ENCODE data around the gene ADAMTS15.

DNA sequence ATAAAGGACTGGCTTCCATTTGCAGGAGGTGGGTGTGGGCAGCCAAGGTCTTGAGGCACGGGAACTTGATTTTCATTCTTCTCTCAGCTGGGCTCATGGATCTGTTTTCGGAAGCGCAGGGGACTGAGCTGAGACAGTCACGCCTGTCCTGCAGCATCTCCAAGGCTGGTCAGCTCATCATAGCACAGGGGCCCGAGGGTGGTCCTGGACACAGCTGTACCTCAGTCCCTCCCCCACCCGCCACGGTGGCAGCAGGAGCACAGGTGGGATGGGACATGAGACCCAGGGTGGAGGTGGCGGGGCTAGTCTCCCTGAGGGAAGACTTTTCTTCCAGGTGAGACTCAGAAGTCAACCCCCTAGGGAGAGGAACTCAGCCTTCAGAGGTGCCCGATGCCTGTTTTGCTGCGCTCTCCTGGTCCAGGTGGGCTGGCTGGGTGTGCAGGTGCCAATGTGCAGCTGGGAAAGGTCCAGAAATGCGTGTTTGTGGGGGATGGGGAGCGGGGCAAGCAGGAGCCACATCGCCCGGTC is 23.8 kb upstream of the ADAMTS15 start:
- TF ChIP-seq POLR2A (IDR thresholded peaks at IDR 0.05) (no peak), POLR2AphosphoS5 (IDR thresholded peaks at IDR 0.05) (no peak), EP300 (IDR thresholded peaks at IDR 0.05; ENCODE audit: low read depth) (no peak)
- TF ChIP-seq, protein P1, sequence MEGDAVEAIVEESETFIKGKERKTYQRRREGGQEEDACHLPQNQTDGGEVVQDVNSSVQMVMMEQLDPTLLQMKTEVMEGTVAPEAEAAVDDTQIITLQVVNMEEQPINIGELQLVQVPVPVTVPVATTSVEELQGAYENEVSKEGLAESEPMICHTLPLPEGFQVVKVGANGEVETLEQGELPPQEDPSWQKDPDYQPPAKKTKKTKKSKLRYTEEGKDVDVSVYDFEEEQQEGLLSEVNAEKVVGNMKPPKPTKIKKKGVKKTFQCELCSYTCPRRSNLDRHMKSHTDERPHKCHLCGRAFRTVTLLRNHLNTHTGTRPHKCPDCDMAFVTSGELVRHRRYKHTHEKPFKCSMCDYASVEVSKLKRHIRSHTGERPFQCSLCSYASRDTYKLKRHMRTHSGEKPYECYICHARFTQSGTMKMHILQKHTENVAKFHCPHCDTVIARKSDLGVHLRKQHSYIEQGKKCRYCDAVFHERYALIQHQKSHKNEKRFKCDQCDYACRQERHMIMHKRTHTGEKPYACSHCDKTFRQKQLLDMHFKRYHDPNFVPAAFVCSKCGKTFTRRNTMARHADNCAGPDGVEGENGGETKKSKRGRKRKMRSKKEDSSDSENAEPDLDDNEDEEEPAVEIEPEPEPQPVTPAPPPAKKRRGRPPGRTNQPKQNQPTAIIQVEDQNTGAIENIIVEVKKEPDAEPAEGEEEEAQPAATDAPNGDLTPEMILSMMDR (IDR thresholded peaks at IDR 0.05) = no peak
